Vagina (tissue), 2 donors: ENCODE data around the gene ADAM30. TPM values are rescaled to one million over a fixed set of nuclear protein-coding genes. Genes with fewer than 3 reads are reported as not detected.

ENCODE experiments used
- DNase-seq, 2 donors: peaks; one replicate each; pipeline ENCODE4 v3.0.0-alpha.2; 2017; ENCODE audit errors: extremely low spot score in 2 of 2
- H3K27ac ChIP-seq: fragments of 200-600 bp; sonication (generic); one replicate; pipeline ENCODE4 v1.5.1; 2019
- H3K27me3 ChIP-seq: fragments of 200-600 bp; sonication (generic); one replicate; pipeline ENCODE4 v1.5.1; 2019
- H3K36me3 ChIP-seq, 2 donors: fragments of 200-600 bp; sonication (generic); one replicate each; pipeline ENCODE4 v1.5.1; 2017 to 2019
- H3K4me1 ChIP-seq: fragments of 200-600 bp; sonication (generic); one replicate; pipeline ENCODE4 v1.5.1; 2019
- H3K4me3 ChIP-seq, 2 donors: fragments of 200-600 bp; sonication (generic); 1 replicate in 1 of 2; 2 replicates in 1 of 2; pipeline ENCODE4 v1.5.1; 2016 to 2019
- H3K9me3 ChIP-seq: fragments of 200-600 bp; sonication (generic); one replicate; pipeline ENCODE4 v1.5.1; 2019
- CTCF ChIP-seq, 3 experiments: fragments of 450-650 bp in 2 of 3; fragments of 200-600 bp in 1 of 3; sonication (generic) in 1 of 3; IDR thresholded peaks; one replicate each; pipeline ENCODE4 v1.5.1; 2017 to 2019; ENCODE audit warnings: antibody characterized with exemption in 3 of 3, mild to moderate bottlenecking in 2 of 3, moderate library complexity in 2 of 3
- POLR2A ChIP-seq, 2 donors: fragments of 450-650 bp; IDR thresholded peaks; one replicate each; pipeline ENCODE4 v1.6.1; 2017; ENCODE audit warnings: antibody characterized with exemption in 2 of 2, mild to moderate bottlenecking in 2 of 2, moderate library complexity in 2 of 2
- POLR2AphosphoS5 ChIP-seq, 2 donors: sonication (generic); formaldehyde crosslinking; IDR thresholded peaks; one replicate each; pipeline ENCODE4 v1.9.0; 2017; ENCODE audit warnings: antibody characterized with exemption in 2 of 2, mild to moderate bottlenecking in 2 of 2, low read depth in 1 of 2; ENCODE audit not compliant: insufficient read depth in 1 of 2
- intact Hi-C: fragments of 100-400 bp; cut with DNase I; formaldehyde crosslinking; loops from one replicate; pipeline ENCODE4 v1.15.1; 2023
- total RNA-seq: library from RNA; depleted of rRNA; stranded (reverse); fragments of >200 nt; gene quantifications from one replicate; pipeline ENCODE4 v1.2.3, GENCODE V29; 2016

ADAM30 gene
- total RNA-seq, 1 donor from 2014 or later: not detected

- Histone ChIP-seq H3K27ac (no peak overlapping the region), H3K27me3 (no peaks in the 10 kb centered on the region), H3K36me3 (no peaks in the 10 kb centered on the region), H3K4me1 (peaks cover 23% of the 10 kb centered on the region), H3K4me3 (no peak overlapping the region), H3K9me3 (no peaks in the 10 kb centered on the region)
- intact Hi-C loops: no loop called here
- DNase-seq: no peak
- TF ChIP-seq CTCF (IDR thresholded peaks at IDR 0.05): no peak
- TF ChIP-seq POLR2AphosphoS5 (IDR thresholded peaks at IDR 0.05; ENCODE audit: insufficient read depth in 1 of 2, low read depth in 1 of 2): no peak
- TF ChIP-seq POLR2A (IDR thresholded peaks at IDR 0.05): no peak
Observed at GRCh38 chr1:119871881-119872280, 24.4 kb downstream of the ADAM30 start.

- Histone ChIP-seq H3K36me3 (no peaks in the 10 kb centered on the region), H3K4me1 (peaks cover 23% of the 10 kb centered on the region), H3K4me3 (peak overlapping the region in 1 of 2 donors; percentile 7), H3K27me3 (no peaks in the 10 kb centered on the region), H3K27ac (no peak overlapping the region), H3K9me3 (no peaks in the 10 kb centered on the region)
- peak; percentile 30 to 87 (median 69) for TF ChIP-seq CTCF (IDR thresholded peaks at IDR 0.05)
- no peak for TF ChIP-seq POLR2A (IDR thresholded peaks at IDR 0.05)
- intact Hi-C loops: no loop called here
- DNase-seq: no peak
Observed at GRCh38 chr1:119870917-119871596, 25.3 kb downstream of the ADAM30 start.

- Histone ChIP-seq H3K4me3 (no peak overlapping the region), H3K27ac (no peak overlapping the region), H3K4me1 (peaks cover 23% of the 10 kb centered on the region), H3K27me3 (no peaks in the 10 kb centered on the region), H3K36me3 (no peaks in the 10 kb centered on the region), H3K9me3 (no peaks in the 10 kb centered on the region)
- intact Hi-C loops: no loop called here
- no peak for TF ChIP-seq CTCF (IDR thresholded peaks at IDR 0.05)
- TF ChIP-seq POLR2A (IDR thresholded peaks at IDR 0.05): no peak
- no peak for TF ChIP-seq POLR2AphosphoS5 (IDR thresholded peaks at IDR 0.05; ENCODE audit: insufficient read depth in 1 of 2, low read depth in 1 of 2)
- no peak for DNase-seq
Observed at GRCh38 chr1:119869995-119870394, 26.3 kb downstream of the ADAM30 start.

- no peak for TF ChIP-seq CTCF (IDR thresholded peaks at IDR 0.05)
- TF ChIP-seq POLR2AphosphoS5 (IDR thresholded peaks at IDR 0.05; ENCODE audit: insufficient read depth in 1 of 2, low read depth in 1 of 2): no peak
- TF ChIP-seq POLR2A (IDR thresholded peaks at IDR 0.05): no peak
- H3K36me3 ChIP-seq: no peaks in the 10 kb centered on the region
Observed at GRCh38 chr1:119868176-119868575, 28.1 kb downstream of the ADAM30 start.

GRCh38 chr1:119866451-119866850 is 29.9 kb downstream of the ADAM30 start:
- H3K27me3 ChIP-seq: no peaks in the 10 kb centered on the region
- H3K9me3 ChIP-seq: no peaks in the 10 kb centered on the region
- no peak for TF ChIP-seq POLR2AphosphoS5 (IDR thresholded peaks at IDR 0.05; ENCODE audit: insufficient read depth in 1 of 2, low read depth in 1 of 2)
- TF ChIP-seq POLR2A (IDR thresholded peaks at IDR 0.05): no peak
- no peak for TF ChIP-seq CTCF (IDR thresholded peaks at IDR 0.05)
- no peak for DNase-seq
- H3K27ac ChIP-seq: no peak overlapping the region
- intact Hi-C loops: no loop called here
- peaks cover 5% of the 10 kb centered on the region for H3K4me1 ChIP-seq
- no peak overlapping the region for H3K4me3 ChIP-seq
- no peaks in the 10 kb centered on the region for H3K36me3 ChIP-seq

More at GRCh38 chr1:119868176-119868575, 28.1 kb downstream of the ADAM30 start:
- DNase-seq: no peak
- Histone ChIP-seq H3K4me1 (peaks cover 12% of the 10 kb centered on the region), H3K27ac (no peak overlapping the region), H3K27me3 (no peaks in the 10 kb centered on the region), H3K4me3 (no peak overlapping the region), H3K9me3 (no peaks in the 10 kb centered on the region)
- intact Hi-C loops: no loop called here
